Hepatocyte (in vitro differentiated cells): ENCODE measurements around the gene ADAM17. TPM values are rescaled to one million over a fixed set of nuclear protein-coding genes. Genes with fewer than 3 reads are reported as not detected.

ENCODE experiments used
- DNase-seq: peaks from one replicate; pipeline ENCODE4 v3.0.0-alpha.2; 2016; ENCODE audit warnings: low spot score
- H2AFZ ChIP-seq: fragments of 200-600 bp; sonication (generic); 2 replicates; pipeline ENCODE4 v1.6.0; 2016; ENCODE audit warnings: antibody characterized with exemption, mild to moderate bottlenecking
- H3K27ac ChIP-seq: fragments of 200-600 bp; sonication (generic); 2 replicates; pipeline ENCODE4 v1.5.1; 2016; ENCODE audit warnings: mild to moderate bottlenecking
- H3K27me3 ChIP-seq: fragments of 200-600 bp; sonication (generic); 2 replicates; pipeline ENCODE4 v1.6.1; 2016
- H3K36me3 ChIP-seq: fragments of 200-600 bp; sonication (generic); replicated peaks from 2 replicates; pipeline ENCODE4 v1.5.1; 2016; ENCODE audit warnings: low read depth; ENCODE audit not compliant: insufficient read depth
- H3K4me1 ChIP-seq: fragments of 200-600 bp; sonication (generic); 2 replicates; pipeline ENCODE4 v1.5.1; 2016; ENCODE audit warnings: mild to moderate bottlenecking, moderate library complexity; ENCODE audit not compliant: insufficient read depth
- H3K4me2 ChIP-seq: fragments of 200-600 bp; sonication (generic); 2 replicates; pipeline ENCODE4 v1.6.0; 2016
- H3K4me3 ChIP-seq: fragments of 200-600 bp; sonication (generic); 2 replicates; pipeline ENCODE4 v1.5.1; 2016; ENCODE audit warnings: mild to moderate bottlenecking
- H3K79me2 ChIP-seq: fragments of 200-600 bp; sonication (generic); 2 replicates; pipeline ENCODE4 v1.6.0; 2017; ENCODE audit warnings: mild to moderate bottlenecking
- H3K9me2 ChIP-seq: fragments of 200-600 bp; sonication (generic); replicated peaks from 2 replicates; pipeline ENCODE4 v1.6.0; 2017; ENCODE audit warnings: mild to moderate bottlenecking; ENCODE audit not compliant: insufficient read depth
- H3K9me3 ChIP-seq: fragments of 200-600 bp; sonication (generic); 2 replicates; pipeline ENCODE4 v1.5.1; 2016; ENCODE audit warnings: low read depth, mild to moderate bottlenecking
- H4K20me1 ChIP-seq: fragments of 200-600 bp; sonication (generic); 2 replicates; pipeline ENCODE4 v1.6.0; 2016; ENCODE audit warnings: mild to moderate bottlenecking; ENCODE audit not compliant: insufficient read depth, poor library complexity, severe bottlenecking
- EZH2 ChIP-seq: fragments of 200-600 bp; sonication (generic); IDR thresholded peaks from 2 replicates; pipeline ENCODE4 v1.6.1; 2016; ENCODE audit warnings: antibody characterized with exemption, mild to moderate bottlenecking, borderline replicate concordance
- EZH2phosphoT487 ChIP-seq: fragments of 200-600 bp; sonication (generic); IDR thresholded peaks from one replicate; pipeline ENCODE4 v1.6.1; 2018; ENCODE audit warnings: antibody characterized with exemption, mild to moderate bottlenecking, low read depth, moderate library complexity; ENCODE audit not compliant: unreplicated experiment, severe bottlenecking
- WGBS: methylation state at CpG from one replicate; pipeline ENCODE4 v1.1.6; 2016; ENCODE audit warnings: low lambda C conversion rate; ENCODE audit errors: missing lambda C conversion rate; 5-methylcytosine and 5-hydroxymethylcytosine counted together
- polyA plus RNA-seq: library from polyadenylated mRNA; unstranded; fragments of >200 nt; fragmentation: Nextera tagmentation; extraction: Ambion mirVana; gene quantifications from 2 replicates; pipeline ENCODE4 v1.2.1, GENCODE V29; 2016
- total RNA-seq: library from RNA; depleted of rRNA; stranded (reverse); fragments of >200 nt; gene quantifications from 2 replicates; pipeline ENCODE4 v1.2.3, GENCODE V29; 2014
- TF ChIP-seq, protein P1 (sequence below): fragments of 200-600 bp; sonication (generic); IDR thresholded peaks from 2 replicates; pipeline ENCODE4 v1.5.1; 2016; ENCODE audit warnings: antibody characterized with exemption, mild to moderate bottlenecking; ENCODE audit not compliant: poor library complexity

Gene ADAM17
- total RNA-seq, result 19.5 and 30.2 TPM in 2 replicates
- polyA plus RNA-seq, result 20.5 and 22.0 TPM in 2 replicates

GRCh38 chr2:9555297-9556120 is at the start of gene ADAM17:
ADAM17 (minus strand) TSS chr2:9555830; CDS start chr2:9555605, 225 bp downstream.
- H3K79me2 ChIP-seq, result peaks cover 58% of the 10 kb centered on the region
- H3K9me2 ChIP-seq, result no peaks in the 10 kb centered on the region
- peaks cover 25% of the 10 kb centered on the region for H4K20me1 ChIP-seq
- H3K27ac ChIP-seq, result peak within 1 kb of the TSS; percentile 100
- H3K4me2 ChIP-seq, result peak within 1 kb of the TSS; percentile 86
- peak; percentile 98 for DNase-seq
- under 1% methylated on average over 64 of the region's 73 CpGs for WGBS
- peak within 1 kb of the TSS; percentile 87 for H3K4me3 ChIP-seq
- TF ChIP-seq, protein P1, sequence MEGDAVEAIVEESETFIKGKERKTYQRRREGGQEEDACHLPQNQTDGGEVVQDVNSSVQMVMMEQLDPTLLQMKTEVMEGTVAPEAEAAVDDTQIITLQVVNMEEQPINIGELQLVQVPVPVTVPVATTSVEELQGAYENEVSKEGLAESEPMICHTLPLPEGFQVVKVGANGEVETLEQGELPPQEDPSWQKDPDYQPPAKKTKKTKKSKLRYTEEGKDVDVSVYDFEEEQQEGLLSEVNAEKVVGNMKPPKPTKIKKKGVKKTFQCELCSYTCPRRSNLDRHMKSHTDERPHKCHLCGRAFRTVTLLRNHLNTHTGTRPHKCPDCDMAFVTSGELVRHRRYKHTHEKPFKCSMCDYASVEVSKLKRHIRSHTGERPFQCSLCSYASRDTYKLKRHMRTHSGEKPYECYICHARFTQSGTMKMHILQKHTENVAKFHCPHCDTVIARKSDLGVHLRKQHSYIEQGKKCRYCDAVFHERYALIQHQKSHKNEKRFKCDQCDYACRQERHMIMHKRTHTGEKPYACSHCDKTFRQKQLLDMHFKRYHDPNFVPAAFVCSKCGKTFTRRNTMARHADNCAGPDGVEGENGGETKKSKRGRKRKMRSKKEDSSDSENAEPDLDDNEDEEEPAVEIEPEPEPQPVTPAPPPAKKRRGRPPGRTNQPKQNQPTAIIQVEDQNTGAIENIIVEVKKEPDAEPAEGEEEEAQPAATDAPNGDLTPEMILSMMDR, result peak; percentile 46
- TF ChIP-seq EZH2, result no peak
- H3K4me1 ChIP-seq, result peaks cover 11% of the 10 kb centered on the region
- no peaks in the 10 kb centered on the region for H3K27me3 ChIP-seq
- H3K9me3 ChIP-seq, result no peaks in the 10 kb centered on the region
- peak within 1 kb of the TSS; percentile 75 for H2AFZ ChIP-seq
- H3K36me3 ChIP-seq, result no peaks in the 10 kb centered on the region

- Histone ChIP-seq H3K4me1 (no peaks in the 10 kb centered on the region), H3K9me3 (peaks cover 24% of the 10 kb centered on the region), H3K36me3 (no peaks in the 10 kb centered on the region), H3K27me3 (no peaks in the 10 kb centered on the region), H2AFZ (no peak overlapping the region), H3K4me3 (no peak overlapping the region), H3K4me2 (no peak overlapping the region), H4K20me1 (peaks cover 64% of the 10 kb centered on the region), H3K27ac (no peak overlapping the region), H3K9me2 (no peaks in the 10 kb centered on the region), H3K79me2 (peaks cover 100% of the 10 kb centered on the region)
- TF ChIP-seq, protein P1, result no peak
- no peak for TF ChIP-seq EZH2phosphoT487
- TF ChIP-seq EZH2, result no peak
- DNase-seq, result no peak
- WGBS, result 98% methylated on average over 3 of the region's 3 CpGs
Observed at GRCh38 chr2:9602412-9602811, 46.8 kb upstream of the ADAM17 start.

GRCh38 chr2:9601397-9601796 is 45.8 kb upstream of the ADAM17 start:
- Histone ChIP-seq H4K20me1 (peaks cover 60% of the 10 kb centered on the region), H3K27ac (no peak overlapping the region), H2AFZ (no peak overlapping the region), H3K36me3 (no peaks in the 10 kb centered on the region), H3K4me2 (no peak overlapping the region), H3K79me2 (peaks cover 100% of the 10 kb centered on the region), H3K27me3 (no peaks in the 10 kb centered on the region), H3K4me1 (no peaks in the 10 kb centered on the region), H3K4me3 (no peak overlapping the region), H3K9me3 (peaks cover 24% of the 10 kb centered on the region), H3K9me2 (no peaks in the 10 kb centered on the region)
- DNase-seq, result no peak
- no peak for TF ChIP-seq EZH2
- TF ChIP-seq, protein P1, result no peak
- no peak for TF ChIP-seq EZH2phosphoT487
- WGBS, result over 99% methylated on average over 5 of the region's 5 CpGs
